GM12878 (cell line): ENCODE data around the gene INSL3. TPM values are rescaled to one million over a fixed set of nuclear protein-coding genes. Genes with fewer than 3 reads are reported as not detected.
A peak's percentile ranks its signal among the peaks of the same experiment; 100 is the strongest.

Experiments used
- ATF2 ChIP-seq: IDR thresholded peaks from 2 replicates; pipeline ENCODE4 v1.6.1; 2012; ENCODE audit warnings: low read length, inconsistent platforms
- BMI1 ChIP-seq: fragments of 450-650 bp; IDR thresholded peaks from 2 replicates; pipeline ENCODE4 v1.6.1; 2016; ENCODE audit warnings: mild to moderate bottlenecking, moderate library complexity, borderline replicate concordance
- CREM ChIP-seq: IDR thresholded peaks from 2 replicates; pipeline ENCODE4 v1.6.1; 2014; ENCODE audit warnings: antibody characterized with exemption, low read depth
- E4F1 ChIP-seq: fragments of 450-650 bp; IDR thresholded peaks from 2 replicates; pipeline ENCODE4 v1.6.1; 2018; ENCODE audit warnings: borderline replicate concordance, mild to moderate bottlenecking; ENCODE audit not compliant: partially characterized antibody
- EP300 ChIP-seq, 2 experiments: fragments of 150-350 bp in 1 of 2; IDR thresholded peaks; 2 replicates each; pipeline ENCODE4 v1.6.1; 2011 to 2012; ENCODE audit warnings: low read depth in 2 of 2, low read length in 2 of 2, borderline replicate concordance in 1 of 2, improper control_type of control experiment in 1 of 2, inconsistent platforms in 1 of 2; ENCODE audit not compliant: control insufficient read depth in 1 of 2
- ETV6 ChIP-seq, 2 experiments: fragments of 450-650 bp in 1 of 2; IDR thresholded peaks in 1 of 2; conservative IDR thresholded peaks in 1 of 2; 2 replicates each; pipeline ENCODE4 v1.6.1; 2014; ENCODE audit warnings: antibody characterized with exemption in 1 of 2, borderline replicate concordance in 1 of 2, low read depth in 1 of 2, mild to moderate bottlenecking in 1 of 2, moderate library complexity in 1 of 2
- HCFC1 ChIP-seq: fragments of 150-350 bp; IDR thresholded peaks from 2 replicates; pipeline ENCODE4 v1.6.1; 2014; ENCODE audit warnings: low read length
- MTA2 ChIP-seq: fragments of 450-650 bp; IDR thresholded peaks from 2 replicates; pipeline ENCODE4 v1.6.1; 2016; ENCODE audit warnings: low read depth, mild to moderate bottlenecking, moderate library complexity
- NRF1 ChIP-seq: conservative IDR thresholded peaks from 2 replicates; pipeline ENCODE4 v1.6.1; 2011; ENCODE audit warnings: mild to moderate bottlenecking, low read depth, low read length, improper control_type of control experiment
- RFX5 ChIP-seq: IDR thresholded peaks from 2 replicates; pipeline ENCODE4 v1.6.1; 2011; ENCODE audit warnings: low read depth, low read length, improper control_type of control experiment
- SPI1 ChIP-seq: IDR thresholded peaks from 2 replicates; pipeline ENCODE4 v1.6.1; 2011; ENCODE audit warnings: low read depth, mild to moderate bottlenecking, low read length, moderate library complexity, borderline replicate concordance; ENCODE audit not compliant: insufficient read depth
- SUZ12 ChIP-seq: fragments of 200-600 bp; sonication (generic); IDR thresholded peaks from one replicate; pipeline ENCODE4 v1.6.1; 2018; ENCODE audit warnings: antibody characterized with exemption, mild to moderate bottlenecking; ENCODE audit not compliant: unreplicated experiment
- TCF12 ChIP-seq: IDR thresholded peaks from 2 replicates; pipeline ENCODE4 v1.6.1; 2011; ENCODE audit warnings: low read depth, mild to moderate bottlenecking, low read length
- ZBTB33 ChIP-seq: fragments of 450-650 bp; IDR thresholded peaks from 2 replicates; pipeline ENCODE4 v1.6.1; 2017; ENCODE audit warnings: mild to moderate bottlenecking
- ZBTB40 ChIP-seq: fragments of 450-650 bp; IDR thresholded peaks from 2 replicates; pipeline ENCODE4 v1.6.1; 2016; ENCODE audit warnings: mild to moderate bottlenecking, moderate library complexity, borderline replicate concordance
- polyA plus RNA-seq, 11 experiments: library from polyadenylated mRNA; depleted of rRNA in 4 of 11; unstranded in 6 of 11; stranded (reverse) in 5 of 11; fragments of >200 nt; fragmentation: Nextera tagmentation in 4 of 11; fragmentation: Illumina TruSeq in 1 of 11; extraction: Ambion mirVana in 4 of 11; extraction: Trizol in 1 of 11; gene quantifications; 1 replicate in 1 of 11; 2 replicates in 10 of 11; pipeline versions ENCODE4 v1.2.1 to v1.2.3, GENCODE V29; 2011 to 2016; ENCODE audit warnings: inconsistent platforms in 2 of 11, missing spikeins in 2 of 11, low read depth in 1 of 11
- total RNA-seq, 4 experiments: library from RNA; depleted of rRNA in 3 of 4; stranded (reverse); fragments of >200 nt in 3 of 4; fragmentation: Illumina TruSeq in 1 of 4; extraction: Trizol in 1 of 4; gene quantifications; 2 replicates each; pipeline versions ENCODE4 v1.2.1 to v1.2.3, GENCODE V29; 2013 to 2021

INSL3 gene
- total and polyA plus RNA-seq, 10 of the 15 experiments (the other 5 are each of a cell fraction or from before 2014, with no cell fraction given) = 0.27 to 1.9 (median 0.70) TPM

GRCh38 chr19:17862711-17863519, 41.6 kb upstream of the INSL3 start (continued):
- no peak for TF ChIP-seq ZBTB33
- TF ChIP-seq ATF2 = no peak
- no peak for TF ChIP-seq SUZ12
- TF ChIP-seq ETV6 (conservative IDR thresholded peaks at IDR 0.05 in 1 of 2, IDR thresholded peaks at IDR 0.05 in 1 of 2; ENCODE audit: borderline replicate concordance in 1 of 2, low read depth in 1 of 2) = no peak
- TF ChIP-seq NRF1 = no peak
- TF ChIP-seq HCFC1 = no peak
- TF ChIP-seq SPI1 = peak; percentile 40; the same call in 1 of the 2 replicates
- TF ChIP-seq CREM = no peak
- TF ChIP-seq RFX5 = no peak
- TF ChIP-seq TCF12 = no peak
- no peak for TF ChIP-seq EP300 (IDR thresholded peaks at IDR 0.05; ENCODE audit: borderline replicate concordance in 1 of 2, control insufficient read depth in 1 of 2, low read depth in 2 of 2, low read length in 2 of 2)
- TF ChIP-seq BMI1 = no peak
- no peak for TF ChIP-seq E4F1
- no peak for TF ChIP-seq MTA2
- TF ChIP-seq ZBTB40 = no peak
